ENCODE measurements around the gene PRKRIP1. TPM values are rescaled to one million over a fixed set of nuclear protein-coding genes. Genes with fewer than 3 reads are reported as not detected.
A peak's percentile ranks its signal among the peaks of the same experiment; 100 is the strongest.
"Not testable (repeated sequence)": the region's sequence is repeated elsewhere in the genome, so short reads cannot be mapped to it uniquely, and the experiment has no call there.

The PRKRIP1 gene
- total RNA-seq, 2 experiments from 2014 or later = 26.8 to 28.1 TPM

DNA sequence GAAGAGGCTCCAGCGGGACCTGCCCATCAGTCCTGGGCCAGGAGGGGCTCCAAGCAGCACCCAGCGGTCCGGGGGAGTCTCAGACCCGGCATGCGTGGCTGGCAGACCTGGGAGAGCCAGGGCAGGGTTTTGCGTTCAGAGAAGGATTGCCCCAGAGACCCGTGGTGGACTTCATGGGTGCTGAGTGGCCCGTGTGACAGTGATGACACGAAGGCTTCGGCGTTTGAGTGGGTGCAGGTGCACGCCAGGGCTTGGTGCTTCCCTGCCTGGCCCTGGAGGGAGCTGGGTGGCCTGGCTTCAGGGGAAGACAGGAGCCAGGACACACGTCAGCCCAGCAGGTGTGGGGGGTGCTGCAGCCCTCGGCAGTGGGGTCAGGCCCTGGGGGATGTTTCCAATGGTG is 51.1 kb downstream of the PRKRIP1 start:
- H3K4me1 Mint-ChIP-seq (ENCODE audit: low read depth) = peaks cover 11% of the 10 kb centered on the region
- no peak overlapping the region for H3K4me3 Mint-ChIP-seq
- H3K36me3 Mint-ChIP-seq (ENCODE audit: low read depth) = peaks cover 30% of the 10 kb centered on the region
- H3K27ac Mint-ChIP-seq = no peak overlapping the region
- H3K9me3 Mint-ChIP-seq (ENCODE audit: insufficient read depth) = no peaks in the 10 kb centered on the region
- POLR2A ChIA-PET = interaction anchor here (0.9 kb wide), 1 partner anchor 9 kb away, joined by 4 read pairs; no protein-coding TSS in a partner anchor
- H3K27me3 Mint-ChIP-seq (ENCODE audit: low read depth) = no peaks in the 10 kb centered on the region
- ATAC-seq = no peak
- no peak for DNase-seq
- CTCF ChIA-PET = interaction anchor here (1.3 kb wide), 1 partner anchor 43 kb away, joined by 3 read pairs; no protein-coding TSS in a partner anchor

- Mint-ChIP-seq H3K4me3 (no peak overlapping the region), H3K36me3 (ENCODE audit: low read depth) (peaks cover 24% of the 10 kb centered on the region), H3K27ac (no peak overlapping the region), H3K4me1 (ENCODE audit: low read depth) (peaks cover 4% of the 10 kb centered on the region), H3K9me3 (ENCODE audit: insufficient read depth) (no peaks in the 10 kb centered on the region), H3K27me3 (ENCODE audit: low read depth) (no peaks in the 10 kb centered on the region)
- DNase-seq = no peak
- POLR2A ChIA-PET = interaction anchor here (0.7 to 1.6 kb wide), 2 partner anchors 18 to 42 kb away, joined by 4 read pairs; no protein-coding TSS in a partner anchor
- no peak for ATAC-seq
- CTCF ChIA-PET = interaction anchor here (1.5 to 3.4 kb wide), 3 partner anchors 37 to 49 kb away, joined by 4 to 44 read pairs (median 21); no protein-coding TSS in a partner anchor
Measured at GRCh38 chr7:102449136-102449535, 53.0 kb downstream of the PRKRIP1 start.

DNA sequence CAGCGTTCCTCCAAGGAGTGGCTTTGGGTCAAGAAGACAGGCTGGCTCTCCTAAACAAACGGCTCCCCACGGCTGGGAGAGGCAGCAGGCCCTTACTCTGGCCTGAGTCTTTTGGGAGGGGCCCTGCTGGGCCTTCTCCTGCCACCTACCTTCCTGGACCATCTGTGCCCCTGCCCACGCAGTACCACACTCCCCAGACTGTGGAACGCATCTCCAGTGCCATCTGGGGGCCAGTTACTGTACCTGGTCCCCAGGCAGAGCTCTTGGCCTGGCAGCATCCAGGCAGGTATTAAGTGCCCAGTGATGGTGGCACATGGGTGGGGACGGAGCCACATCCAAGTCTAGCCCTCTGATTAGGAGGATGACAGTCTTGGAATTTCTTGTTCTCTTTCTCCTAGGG is 54.1 kb downstream of the PRKRIP1 start:
- H3K27me3 Mint-ChIP-seq (ENCODE audit: low read depth) = no peaks in the 10 kb centered on the region
- ATAC-seq = peak; percentile 52
- no peaks in the 10 kb centered on the region for H3K9me3 Mint-ChIP-seq (ENCODE audit: insufficient read depth)
- peak; percentile 52 for DNase-seq
- no peaks in the 10 kb centered on the region for H3K4me1 Mint-ChIP-seq (ENCODE audit: low read depth)
- H3K4me3 Mint-ChIP-seq = no peak overlapping the region
- CTCF ChIA-PET = interaction anchor here (0.7 to 3.4 kb wide), 7 partner anchors 14 to 50 kb away, joined by 3 to 44 read pairs (median 4); partner anchors contain the start of gene ALKBH4
- POLR2A ChIA-PET = interaction anchor here (0.5 to 1.2 kb wide), 3 partner anchors 25 to 279 kb away, joined by 3 read pairs; no protein-coding TSS in a partner anchor
- H3K36me3 Mint-ChIP-seq (ENCODE audit: low read depth) = peaks cover 22% of the 10 kb centered on the region
- H3K27ac Mint-ChIP-seq = no peak overlapping the region

GRCh38 chr7:102451371-102452054 is 55.4 kb downstream of the PRKRIP1 start:
- DNase-seq (no peak), ATAC-seq (no peak)
- Mint-ChIP-seq H3K4me3 (no peak overlapping the region), H3K27ac (no peak overlapping the region), H3K36me3 (ENCODE audit: low read depth) (peaks cover 17% of the 10 kb centered on the region), H3K4me1 (ENCODE audit: low read depth) (no peaks in the 10 kb centered on the region), H3K9me3 (ENCODE audit: insufficient read depth) (no peaks in the 10 kb centered on the region), H3K27me3 (ENCODE audit: low read depth) (no peaks in the 10 kb centered on the region)
- CTCF ChIA-PET = interaction anchor here (1.3 to 2.4 kb wide), 3 partner anchors 39 to 47 kb away, joined by 6 to 21 read pairs (median 6); no protein-coding TSS in a partner anchor
- POLR2A ChIA-PET = interaction anchor here (1.7 kb wide), 1 partner anchor 26 kb away, joined by 5 read pairs; no protein-coding TSS in a partner anchor

DNA sequence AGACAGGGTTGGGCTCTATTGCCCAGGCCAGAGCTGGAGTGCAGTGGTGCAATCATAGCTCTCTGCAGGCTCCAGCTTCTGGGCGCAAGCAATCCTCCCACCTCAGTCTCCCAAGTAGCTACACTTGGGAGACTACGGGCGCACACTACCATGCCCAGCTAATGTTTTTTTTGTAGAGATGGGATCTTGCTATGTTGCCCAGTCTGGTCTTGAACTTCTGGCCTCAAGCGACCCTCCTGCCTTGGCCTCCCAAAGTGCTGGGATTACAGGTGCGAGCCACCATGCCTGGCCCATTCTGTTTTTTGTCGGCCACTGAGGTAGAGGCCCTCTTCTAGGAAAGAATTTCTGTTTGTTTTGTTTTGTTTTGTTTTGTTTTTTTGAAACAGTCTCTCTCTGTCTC is 56.3 kb downstream of the PRKRIP1 start:
- H3K4me3 Mint-ChIP-seq = no peak overlapping the region
- DNase-seq (no peak), ATAC-seq (no peak)
- no peaks in the 10 kb centered on the region for H3K9me3 Mint-ChIP-seq (ENCODE audit: insufficient read depth)
- no peaks in the 10 kb centered on the region for H3K27me3 Mint-ChIP-seq (ENCODE audit: low read depth)
- H3K4me1 Mint-ChIP-seq (ENCODE audit: low read depth) = no peaks in the 10 kb centered on the region
- ChIA-PET POLR2A (interaction anchor here (0.7 to 1.7 kb wide), 3 partner anchors 8 to 27 kb away, joined by 3 to 5 read pairs (median 3); partner anchors contain the start of gene ALKBH4), CTCF (interaction anchor here (1.3 to 1.4 kb wide), 2 partner anchors 40 to 48 kb away, joined by 6 read pairs; no protein-coding TSS in a partner anchor)
- no peak overlapping the region for H3K27ac Mint-ChIP-seq
- H3K36me3 Mint-ChIP-seq (ENCODE audit: low read depth) = peaks cover 13% of the 10 kb centered on the region

DNA sequence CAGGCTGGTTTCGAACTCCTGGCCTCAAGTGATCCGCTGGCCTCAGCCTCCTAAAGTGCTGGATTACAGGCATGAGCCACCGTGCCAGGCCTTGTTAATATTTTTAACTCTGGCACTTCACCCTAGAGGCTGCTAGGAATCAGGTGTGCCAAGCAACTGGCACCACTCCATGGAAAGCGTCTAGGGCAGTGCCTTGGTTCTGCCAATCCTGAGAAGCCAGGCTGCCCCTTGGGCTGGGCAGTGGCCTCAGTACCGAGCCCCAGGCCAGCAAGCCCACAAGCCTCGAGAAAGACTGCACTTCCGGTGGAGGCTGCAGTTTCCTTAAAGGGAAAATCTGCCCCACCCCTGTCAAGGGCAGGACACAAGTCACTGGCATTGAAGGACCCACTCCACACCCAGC is 57.2 kb downstream of the PRKRIP1 start:
- H3K27me3 Mint-ChIP-seq (ENCODE audit: low read depth) = no peaks in the 10 kb centered on the region
- peaks cover 12% of the 10 kb centered on the region for H3K36me3 Mint-ChIP-seq (ENCODE audit: low read depth)
- no peak for DNase-seq
- H3K4me3 Mint-ChIP-seq = no peak overlapping the region
- no peak for ATAC-seq
- H3K4me1 Mint-ChIP-seq (ENCODE audit: low read depth) = no peaks in the 10 kb centered on the region
- CTCF ChIA-PET = no interaction called here
- no peaks in the 10 kb centered on the region for H3K9me3 Mint-ChIP-seq (ENCODE audit: insufficient read depth)
- POLR2A ChIA-PET = no interaction called here
- no peak overlapping the region for H3K27ac Mint-ChIP-seq

GRCh38 chr7:102454468-102454867 is 58.3 kb downstream of the PRKRIP1 start:
- DNase-seq = no peak
- no peak overlapping the region for H3K27ac Mint-ChIP-seq
- no peak for ATAC-seq
- CTCF ChIA-PET = interaction anchor here (0.9 kb wide), 1 partner anchor 50 kb away, joined by 4 read pairs; no protein-coding TSS in a partner anchor
- H3K27me3 Mint-ChIP-seq (ENCODE audit: low read depth) = no peaks in the 10 kb centered on the region
- H3K36me3 Mint-ChIP-seq (ENCODE audit: low read depth) = peaks cover 9% of the 10 kb centered on the region
- H3K4me3 Mint-ChIP-seq = no peak overlapping the region
- POLR2A ChIA-PET = interaction anchor here (1.4 kb wide), 1 partner anchor 29 kb away, joined by 4 read pairs; no protein-coding TSS in a partner anchor
- H3K9me3 Mint-ChIP-seq (ENCODE audit: insufficient read depth) = no peaks in the 10 kb centered on the region
- no peaks in the 10 kb centered on the region for H3K4me1 Mint-ChIP-seq (ENCODE audit: low read depth)

DNA sequence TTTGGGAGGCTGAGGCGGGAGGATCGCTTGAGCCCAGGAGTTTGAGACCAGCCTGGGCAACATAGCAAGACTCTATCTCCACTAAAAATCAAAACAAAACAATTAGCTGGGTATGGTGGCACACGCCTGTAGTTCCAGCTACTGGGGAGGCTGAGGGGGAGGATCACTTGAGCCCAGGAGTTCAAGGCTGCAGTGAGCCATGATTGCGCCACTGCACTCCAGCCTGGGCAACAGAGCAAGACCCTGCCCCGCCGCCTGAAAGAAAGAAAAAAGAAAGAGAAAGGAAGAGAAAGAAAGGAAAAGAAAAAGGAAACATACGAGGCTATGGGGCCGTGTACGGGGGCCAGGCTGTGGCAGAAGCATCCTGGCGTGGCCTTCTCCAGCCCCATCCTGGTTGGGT is 58.8 kb downstream of the PRKRIP1 start:
- not testable (repeated sequence) for H3K27ac Mint-ChIP-seq; H3K27me3 Mint-ChIP-seq (ENCODE audit: low read depth)

GRCh38 chr7:102455596-102455995 is 59.4 kb downstream of the PRKRIP1 start:
- no peak overlapping the region for H3K27ac Mint-ChIP-seq

More for the DNA sequence above, 58.8 kb downstream of the PRKRIP1 start:
- POLR2A ChIA-PET = interaction anchor here (1.4 kb wide), 1 partner anchor 29 kb away, joined by 4 read pairs; no protein-coding TSS in a partner anchor
- DNase-seq; H3K36me3 Mint-ChIP-seq (ENCODE audit: low read depth); ATAC-seq; CTCF ChIA-PET; H3K9me3 Mint-ChIP-seq (ENCODE audit: insufficient read depth); H3K4me1 Mint-ChIP-seq (ENCODE audit: low read depth); H3K4me3 Mint-ChIP-seq: not testable (repeated sequence)

GRCh38 chr7:102456327-102456726 is 60.2 kb downstream of the PRKRIP1 start:
- Mint-ChIP-seq H3K4me1 (ENCODE audit: low read depth) (no peaks in the 10 kb centered on the region), H3K4me3 (no peak overlapping the region), H3K27me3 (ENCODE audit: low read depth) (no peaks in the 10 kb centered on the region), H3K36me3 (ENCODE audit: low read depth) (peaks cover 9% of the 10 kb centered on the region), H3K27ac (no peak overlapping the region), H3K9me3 (ENCODE audit: insufficient read depth) (no peaks in the 10 kb centered on the region)
- ATAC-seq (no peak), DNase-seq (no peak)
- ChIA-PET POLR2A (interaction anchor here (0.6 to 1.4 kb wide), 5 partner anchors 10 to 872 kb away, joined by 3 to 4 read pairs (median 3); no protein-coding TSS in a partner anchor), CTCF (interaction anchor here (1.4 to 2.4 kb wide), 2 partner anchors 18 to 52 kb away, joined by 4 to 6 read pairs; no protein-coding TSS in a partner anchor)

More at GRCh38 chr7:102455596-102455995, 59.4 kb downstream of the PRKRIP1 start:
- POLR2A ChIA-PET = interaction anchor here (1.1 kb wide), 2 partner anchors 10 to 40 kb away, joined by 3 to 4 read pairs; no protein-coding TSS in a partner anchor
- H3K4me1 Mint-ChIP-seq (ENCODE audit: low read depth) = no peaks in the 10 kb centered on the region
- CTCF ChIA-PET = interaction anchor here (1.4 kb wide), 1 partner anchor 51 kb away, joined by 4 read pairs; no protein-coding TSS in a partner anchor
- peaks cover 9% of the 10 kb centered on the region for H3K36me3 Mint-ChIP-seq (ENCODE audit: low read depth)
- ATAC-seq (no peak), DNase-seq (no peak)
- H3K9me3 Mint-ChIP-seq (ENCODE audit: insufficient read depth) = no peaks in the 10 kb centered on the region
- no peaks in the 10 kb centered on the region for H3K27me3 Mint-ChIP-seq (ENCODE audit: low read depth)
- H3K4me3 Mint-ChIP-seq = no peak overlapping the region

DNA sequence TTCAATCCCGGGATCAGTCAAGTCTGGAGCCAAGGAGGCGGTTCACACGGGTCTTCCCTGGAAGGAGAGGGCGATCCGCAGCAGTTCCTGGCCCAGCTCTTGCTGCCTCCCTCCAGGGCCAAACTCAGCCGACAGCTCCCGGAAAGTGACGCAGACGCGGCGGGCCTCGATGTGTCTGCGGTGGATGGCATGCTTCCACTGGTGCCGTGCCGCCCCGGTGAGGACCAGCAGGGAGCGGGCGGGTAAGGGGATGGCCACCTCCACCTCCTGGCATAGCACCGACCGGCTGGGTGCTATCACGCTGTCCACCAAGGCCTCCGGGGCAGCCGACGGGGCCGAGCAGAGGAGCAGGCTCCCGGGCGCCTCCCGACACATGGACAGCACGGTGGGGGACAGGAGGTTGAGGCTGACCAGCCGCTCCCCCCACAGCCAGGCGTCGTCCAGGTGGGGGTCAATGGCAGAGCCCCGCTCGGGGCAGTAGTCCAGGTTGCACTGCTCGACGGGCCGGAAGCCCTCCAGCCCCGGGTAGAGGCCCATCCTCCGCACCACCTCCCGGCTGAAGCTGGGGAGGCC is 61.3 kb downstream of the PRKRIP1 start:
- ChIA-PET CTCF (interaction anchor here (2.4 kb wide), 1 partner anchor 19 kb away, joined by 6 read pairs; no protein-coding TSS in a partner anchor), POLR2A (interaction anchor here (0.7 to 1.4 kb wide), 3 partner anchors 13 to 32 kb away, joined by 3 to 4 read pairs (median 4); no protein-coding TSS in a partner anchor)
- peaks cover 9% of the 10 kb centered on the region for H3K36me3 Mint-ChIP-seq (ENCODE audit: low read depth)
- H3K27me3 Mint-ChIP-seq (ENCODE audit: low read depth) = no peaks in the 10 kb centered on the region
- H3K4me3 Mint-ChIP-seq = no peak overlapping the region
- no peaks in the 10 kb centered on the region for H3K4me1 Mint-ChIP-seq (ENCODE audit: low read depth)
- DNase-seq = no peak
- H3K9me3 Mint-ChIP-seq (ENCODE audit: insufficient read depth) = no peaks in the 10 kb centered on the region
- ATAC-seq = no peak
- no peak overlapping the region for H3K27ac Mint-ChIP-seq

Measured in activated CD8-positive, alpha-beta T cell treated with anti-CD3 and anti-CD28 coated beads, Interleukin-2, amount 10 ng/mL, durations not matched to agents 7 days and 5 days (primary cell).